NT2/D1 (cell line): ENCODE data around the gene DMTF1.

ENCODE experiments used
- YY1 ChIP-seq: IDR thresholded peaks from 2 replicates; pipeline ENCODE4 v1.6.1; 2011; ENCODE audit not compliant: insufficient read length, insufficient read depth
- ZNF274 ChIP-seq: IDR thresholded peaks from 2 replicates; pipeline ENCODE4 v1.6.1; 2011; ENCODE audit warnings: mild to moderate bottlenecking, low read depth, low read length

DNA sequence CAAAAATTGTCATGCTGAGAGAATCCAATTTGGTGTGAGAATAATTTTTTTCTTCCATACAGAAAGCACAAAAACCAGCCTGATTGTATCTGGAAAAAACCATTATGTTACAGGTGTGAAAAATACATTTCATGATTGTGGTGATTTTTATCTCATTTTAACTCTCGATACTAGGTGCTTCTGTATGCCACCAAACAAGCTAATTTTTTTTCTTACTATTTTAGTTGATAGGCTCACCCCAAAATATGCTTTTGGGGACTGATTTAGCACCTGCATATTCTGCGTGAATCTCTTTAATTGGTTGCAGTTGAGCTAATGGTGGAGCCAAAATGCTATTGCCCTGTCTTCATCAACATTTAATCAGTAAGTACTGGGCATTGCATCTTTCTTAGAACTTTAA lies 1.9 kb downstream of the DMTF1 start:
- TF ChIP-seq ZNF274 (no peak), YY1 (no peak)
